HFFc6 (cell line): ENCODE measurements around the gene PPP1R27. TPM values are rescaled to one million over a fixed set of nuclear protein-coding genes. Genes with fewer than 3 reads are reported as not detected.

Experiments used
- DNase-seq: peaks from one replicate; pipeline ENCODE4 v3.0.0-alpha.2; 2018
- H3K27ac Mint-ChIP-seq: 2 replicates; pipeline ENCODE4 v1.8.0; 2020; ENCODE audit warnings: mild to moderate bottlenecking, mixed read lengths
- H3K27me3 Mint-ChIP-seq: 2 replicates; pipeline ENCODE4 v1.8.0; 2021; ENCODE audit warnings: mild to moderate bottlenecking, moderate library complexity, mixed read lengths; ENCODE audit not compliant: insufficient read depth
- H3K36me3 Mint-ChIP-seq: 2 replicates; pipeline ENCODE4 v1.8.0; 2021; ENCODE audit warnings: low read depth, mixed read lengths
- H3K4me1 Mint-ChIP-seq: 2 replicates; pipeline ENCODE4 v1.8.0; 2020; ENCODE audit warnings: low read depth, mixed read lengths
- H3K4me3 Mint-ChIP-seq: 2 replicates; pipeline ENCODE4 v1.8.0; 2020; ENCODE audit warnings: mild to moderate bottlenecking, moderate library complexity, mixed read lengths
- H3K9me3 Mint-ChIP-seq: 2 replicates; pipeline ENCODE4 v1.8.0; 2020; ENCODE audit warnings: mild to moderate bottlenecking, mixed read lengths
- CTCF ChIP-seq: fragments of 200-600 bp; sonication (generic); IDR thresholded peaks from 2 replicates; pipeline ENCODE4 v1.5.0; 2021; ENCODE audit warnings: antibody characterized with exemption, mild to moderate bottlenecking
- total RNA-seq, 6 experiments: library from RNA; stranded (reverse); fragmentation: NEBNext Ultra II Directional; extraction: Animal tissue kit (Norgen Biotek cat#: 25700); gene quantifications; 2 replicates in 1 of 6; 3 replicates in 5 of 6; pipeline ENCODE4 v1.2.3, GENCODE V29; 2021

PPP1R27 gene
- total RNA-seq, 6 experiments from 2014 or later, result not detected

GRCh38 chr17:81854974-81855774 is 20.3 kb upstream of the PPP1R27 start:
- peaks cover 4% of the 10 kb centered on the region for H3K27me3 Mint-ChIP-seq
- H3K4me3 Mint-ChIP-seq, result no peak overlapping the region
- peaks cover 35% of the 10 kb centered on the region for H3K36me3 Mint-ChIP-seq
- TF ChIP-seq CTCF, result no peak
- no peak for DNase-seq
- peaks cover 13% of the 10 kb centered on the region for H3K4me1 Mint-ChIP-seq
- H3K27ac Mint-ChIP-seq, result no peak overlapping the region; the same call in 1 of the 2 replicates
- no peaks in the 10 kb centered on the region for H3K9me3 Mint-ChIP-seq

- no peak for TF ChIP-seq CTCF
- no peak overlapping the region for H3K4me3 Mint-ChIP-seq
- peaks cover 2% of the 10 kb centered on the region for H3K27me3 Mint-ChIP-seq
- H3K4me1 Mint-ChIP-seq, result no peaks in the 10 kb centered on the region
- no peak overlapping the region for H3K27ac Mint-ChIP-seq
- DNase-seq, result no peak
- peaks cover 22% of the 10 kb centered on the region for H3K36me3 Mint-ChIP-seq
- H3K9me3 Mint-ChIP-seq, result no peaks in the 10 kb centered on the region
Measured at GRCh38 chr17:81852237-81852636, 17.4 kb upstream of the PPP1R27 start.

- no peak overlapping the region for H3K4me3 Mint-ChIP-seq
- H3K27me3 Mint-ChIP-seq, result peaks cover 3% of the 10 kb centered on the region
- no peaks in the 10 kb centered on the region for H3K9me3 Mint-ChIP-seq
- no peak for DNase-seq
- H3K36me3 Mint-ChIP-seq, result peaks cover 22% of the 10 kb centered on the region
- no peak overlapping the region for H3K27ac Mint-ChIP-seq
- TF ChIP-seq CTCF, result no peak
- H3K4me1 Mint-ChIP-seq, result no peaks in the 10 kb centered on the region
Measured at GRCh38 chr17:81851423-81851822, 16.6 kb upstream of the PPP1R27 start.

- Mint-ChIP-seq H3K27ac (no peak overlapping the region), H3K4me3 (no peak overlapping the region), H3K4me1 (no peaks in the 10 kb centered on the region), H3K9me3 (no peaks in the 10 kb centered on the region), H3K36me3 (peaks cover 23% of the 10 kb centered on the region; the same call in 1 of the 2 replicates), H3K27me3 (peaks cover 8% of the 10 kb centered on the region)
- no peak for DNase-seq
- no peak for TF ChIP-seq CTCF
Measured at GRCh38 chr17:81849457-81849856, 14.6 kb upstream of the PPP1R27 start.

- no peak for TF ChIP-seq CTCF
- Mint-ChIP-seq H3K27me3 (peaks cover 8% of the 10 kb centered on the region; the same call in 1 of the 2 replicates), H3K4me1 (no peaks in the 10 kb centered on the region), H3K9me3 (no peaks in the 10 kb centered on the region), H3K4me3 (no peak overlapping the region), H3K36me3 (peaks cover 26% of the 10 kb centered on the region), H3K27ac (no peak overlapping the region)
- no peak for DNase-seq
Measured at GRCh38 chr17:81846743-81847689, 12.2 kb upstream of the PPP1R27 start.
